Activated naive CD4-positive, alpha-beta T cell treated with anti-CD3 and anti-CD28 coated beads, Interleukin-2, amount 50 U/mL, for 24 hours (primary cell): ENCODE data around the gene AVEN.

ENCODE experiments used
- H3K27ac Mint-ChIP-seq: one replicate; pipeline ENCODE4 v1.8.0; 2021; ENCODE audit warnings: mild to moderate bottlenecking, mixed read lengths
- H3K27me3 Mint-ChIP-seq: one replicate; pipeline ENCODE4 v1.8.0; 2021; ENCODE audit warnings: mixed read lengths
- H3K36me3 Mint-ChIP-seq: one replicate; pipeline ENCODE4 v1.8.0; 2021; ENCODE audit warnings: mixed read lengths
- H3K4me1 Mint-ChIP-seq: one replicate; pipeline ENCODE4 v1.8.0; 2021; ENCODE audit warnings: mixed read lengths
- H3K4me3 Mint-ChIP-seq: one replicate; pipeline ENCODE4 v1.8.0; 2021; ENCODE audit warnings: mild to moderate bottlenecking, mixed read lengths
- H3K9me3 Mint-ChIP-seq: one replicate; pipeline ENCODE4 v1.8.0; 2021; ENCODE audit warnings: mixed read lengths

AVEN gene

DNA sequence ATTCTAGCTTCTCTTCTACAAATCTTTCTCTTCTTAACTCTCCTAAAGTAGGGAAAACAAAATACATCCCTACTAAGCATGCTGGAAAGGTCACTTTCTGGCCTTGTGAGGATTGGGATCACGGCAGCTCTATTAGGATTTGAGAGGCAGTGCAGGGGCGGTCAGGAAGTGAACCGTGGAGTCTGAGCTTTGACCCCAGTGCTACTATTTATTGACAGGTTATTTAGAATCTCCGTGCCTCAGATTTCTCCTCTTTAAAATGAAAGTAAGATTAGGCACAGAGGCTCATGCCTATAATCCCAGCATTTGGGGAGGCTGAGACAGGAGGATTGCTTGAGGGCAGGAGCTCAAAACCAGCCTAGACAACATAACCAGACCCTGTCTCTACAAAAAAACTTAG lies 112.7 kb downstream of the AVEN start:
- Mint-ChIP-seq H3K27ac (no peak overlapping the region), H3K9me3 (no peaks in the 10 kb centered on the region), H3K36me3 (peaks cover 6% of the 10 kb centered on the region), H3K4me1 (no peaks in the 10 kb centered on the region), H3K4me3 (no peak overlapping the region), H3K27me3 (no peaks in the 10 kb centered on the region)

DNA sequence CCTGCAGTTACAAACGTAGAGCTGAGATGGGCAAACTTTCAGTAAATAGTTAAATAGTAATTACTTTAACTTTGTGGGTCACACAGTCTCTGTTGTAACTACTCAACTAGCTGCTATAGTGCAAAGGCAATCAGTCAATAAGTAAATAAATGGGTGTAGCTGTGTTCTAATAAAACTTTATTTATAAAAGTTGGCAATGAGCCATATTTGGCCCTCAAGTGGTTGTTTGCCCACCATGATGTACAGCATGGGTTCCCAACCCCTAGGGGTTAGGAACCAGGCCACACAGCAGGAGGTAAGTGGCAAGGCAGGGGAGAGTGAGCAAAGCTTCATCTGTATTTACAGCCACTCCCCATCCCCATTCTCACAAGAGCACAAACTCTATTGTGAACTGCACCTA lies 115.6 kb downstream of the AVEN start:
- Mint-ChIP-seq H3K36me3 (peaks cover 5% of the 10 kb centered on the region), H3K27ac (no peak overlapping the region), H3K27me3 (no peaks in the 10 kb centered on the region), H3K9me3 (no peaks in the 10 kb centered on the region), H3K4me1 (no peaks in the 10 kb centered on the region), H3K4me3 (no peak overlapping the region)

DNA sequence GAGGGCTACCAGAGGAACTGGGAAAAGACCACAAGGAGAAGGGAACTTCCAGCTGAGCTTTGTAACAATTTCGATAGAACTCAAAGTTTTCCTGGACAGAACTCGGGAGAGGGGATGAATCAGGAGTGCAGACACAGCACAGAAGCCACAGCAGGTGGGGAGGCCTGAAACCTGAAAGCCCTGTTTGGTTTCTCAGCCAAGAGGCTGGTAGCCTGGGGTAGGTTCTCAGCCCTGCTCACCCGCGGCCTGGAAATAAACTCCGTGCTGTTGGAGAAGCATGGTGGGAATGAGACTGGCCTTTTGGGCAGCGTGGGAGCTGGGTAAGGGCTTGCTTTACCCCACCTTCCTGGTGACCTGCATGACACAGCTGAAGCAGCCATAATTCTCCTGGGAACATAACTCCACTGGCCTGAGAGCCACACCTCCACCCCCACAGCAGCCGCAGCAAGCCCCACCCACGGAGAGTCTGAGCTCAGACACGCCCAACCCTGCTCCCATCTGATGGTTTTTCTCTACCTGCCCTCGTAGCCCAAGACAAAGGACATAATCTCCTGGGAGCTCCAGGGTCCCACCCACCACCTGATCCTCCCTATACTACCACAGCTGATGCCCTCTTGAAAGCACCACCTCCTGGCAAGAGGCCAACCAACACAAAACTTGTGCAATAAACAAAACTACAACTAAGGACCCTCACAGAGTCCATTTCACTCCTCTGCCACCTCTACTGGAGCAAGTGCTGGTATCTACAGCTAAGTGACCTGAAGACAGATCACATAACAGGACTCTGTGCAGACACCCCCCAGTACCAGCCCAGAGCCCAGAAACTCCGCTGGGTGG lies 123.2 kb downstream of the AVEN start:
- H3K4me1 Mint-ChIP-seq, result no peaks in the 10 kb centered on the region
- peaks cover 3% of the 10 kb centered on the region for H3K36me3 Mint-ChIP-seq
- no peak overlapping the region for H3K4me3 Mint-ChIP-seq
- no peak overlapping the region for H3K27ac Mint-ChIP-seq
- no peaks in the 10 kb centered on the region for H3K27me3 Mint-ChIP-seq
- H3K9me3 Mint-ChIP-seq, result no peaks in the 10 kb centered on the region

DNA sequence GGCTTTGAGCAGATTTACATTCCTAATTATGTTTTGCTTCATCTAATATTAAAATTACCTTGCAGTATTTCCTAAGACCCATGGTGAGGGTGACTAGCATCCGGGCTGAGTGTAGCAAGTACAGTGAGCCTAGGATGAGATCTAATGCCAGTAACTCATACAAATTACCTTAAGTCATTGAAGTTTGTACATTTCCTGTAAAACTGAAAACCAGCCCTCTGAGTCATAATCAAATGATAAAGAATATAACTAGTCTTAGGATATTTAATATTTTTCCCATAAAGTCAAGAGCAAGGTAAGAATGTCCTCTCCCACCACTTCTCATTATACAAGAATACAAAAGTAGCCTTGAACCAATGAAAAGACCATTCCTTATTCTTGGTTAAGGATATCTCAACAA lies 125.5 kb downstream of the AVEN start:
- Mint-ChIP-seq H3K4me1 (no peaks in the 10 kb centered on the region), H3K9me3 (no peaks in the 10 kb centered on the region), H3K27ac (no peak overlapping the region), H3K36me3 (peaks cover 4% of the 10 kb centered on the region), H3K27me3 (no peaks in the 10 kb centered on the region), H3K4me3 (no peak overlapping the region)

DNA sequence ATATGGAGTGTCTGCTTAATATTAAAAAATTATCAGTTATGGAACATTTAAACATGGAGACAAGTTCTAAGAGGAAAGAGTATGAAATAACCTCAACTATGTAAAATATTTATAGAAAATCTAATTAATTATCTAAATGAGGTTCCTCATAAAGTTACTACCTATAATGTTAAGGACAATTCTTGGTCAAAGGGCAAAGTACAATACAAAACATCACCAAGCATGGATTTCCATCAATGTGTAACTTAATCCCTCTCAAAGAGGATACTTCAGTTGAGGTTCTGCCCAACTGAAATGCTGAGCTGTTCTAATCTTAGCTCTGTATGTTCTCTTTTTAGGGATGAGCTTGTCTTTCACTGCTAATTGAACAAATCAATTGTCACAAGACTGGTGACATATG lies 126.7 kb downstream of the AVEN start:
- Mint-ChIP-seq H3K4me3 (no peak overlapping the region), H3K36me3 (peaks cover 4% of the 10 kb centered on the region), H3K27me3 (no peaks in the 10 kb centered on the region), H3K27ac (no peak overlapping the region), H3K4me1 (no peaks in the 10 kb centered on the region), H3K9me3 (no peaks in the 10 kb centered on the region)

DNA sequence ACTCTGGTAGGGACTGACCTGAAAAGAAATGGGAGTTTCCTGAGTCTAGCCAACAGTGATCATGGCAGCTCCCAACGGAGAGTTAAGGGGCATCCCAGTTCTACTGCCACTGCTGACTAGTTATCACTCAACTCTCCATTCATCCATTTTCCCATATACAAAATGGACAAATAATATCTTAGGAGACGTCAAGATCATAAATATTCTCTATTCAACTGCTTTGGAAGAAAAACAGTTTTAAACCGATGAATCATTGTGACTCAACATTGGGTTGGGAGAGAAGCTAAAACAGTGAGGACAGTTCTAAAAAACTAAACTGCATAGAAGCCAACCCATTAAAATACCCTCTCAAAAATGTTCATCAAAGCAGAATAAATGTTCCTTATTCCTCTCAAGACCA lies 128.3 kb downstream of the AVEN start:
- no peaks in the 10 kb centered on the region for H3K4me1 Mint-ChIP-seq
- H3K9me3 Mint-ChIP-seq, result no peaks in the 10 kb centered on the region
- no peak overlapping the region for H3K4me3 Mint-ChIP-seq
- H3K36me3 Mint-ChIP-seq, result peaks cover 6% of the 10 kb centered on the region
- H3K27ac Mint-ChIP-seq, result no peak overlapping the region
- H3K27me3 Mint-ChIP-seq, result no peaks in the 10 kb centered on the region

DNA sequence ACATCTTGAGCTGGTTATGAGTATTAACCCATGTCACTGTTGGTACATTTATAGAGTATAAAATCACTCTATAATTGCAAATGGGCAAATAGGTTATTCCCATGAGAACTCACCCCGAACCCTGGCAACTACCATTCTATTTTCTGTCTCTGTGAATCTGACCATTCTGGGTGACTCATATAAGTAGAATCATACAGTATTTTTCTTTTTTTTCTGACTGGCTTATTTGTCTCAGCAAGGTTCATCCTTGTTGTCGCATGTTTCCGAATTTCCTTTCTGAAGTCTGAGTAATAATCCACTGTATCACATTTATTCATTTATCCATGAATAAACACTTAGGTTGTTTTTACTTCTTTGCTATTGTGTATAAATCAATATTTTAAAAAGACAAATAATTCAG lies 130.6 kb downstream of the AVEN start:
- no peaks in the 10 kb centered on the region for H3K9me3 Mint-ChIP-seq
- H3K4me3 Mint-ChIP-seq, result no peak overlapping the region
- H3K27me3 Mint-ChIP-seq, result no peaks in the 10 kb centered on the region
- H3K27ac Mint-ChIP-seq, result no peak overlapping the region
- H3K4me1 Mint-ChIP-seq, result no peaks in the 10 kb centered on the region
- peaks cover 4% of the 10 kb centered on the region for H3K36me3 Mint-ChIP-seq

DNA sequence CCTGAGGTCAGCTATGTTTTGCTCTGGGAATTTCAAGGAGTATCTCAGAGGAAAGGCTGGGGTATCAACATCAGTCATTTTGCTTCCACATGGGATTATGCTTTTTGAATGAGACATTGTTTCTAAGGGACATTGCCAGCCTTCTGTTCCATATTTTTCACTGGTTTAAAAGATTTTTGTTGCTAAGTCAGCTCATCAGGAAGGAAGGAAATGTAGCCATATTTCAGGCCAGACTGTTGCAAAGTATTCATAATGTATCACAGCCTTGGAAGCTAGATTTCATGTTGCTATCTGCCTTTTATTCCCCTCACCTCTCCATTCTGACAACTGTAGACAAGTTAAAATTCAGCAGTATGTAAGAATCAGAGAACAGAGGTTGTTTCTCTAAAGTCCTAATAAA lies 131.7 kb downstream of the AVEN start:
- no peaks in the 10 kb centered on the region for H3K27me3 Mint-ChIP-seq
- H3K4me3 Mint-ChIP-seq, result no peak overlapping the region
- H3K36me3 Mint-ChIP-seq, result peaks cover 5% of the 10 kb centered on the region
- H3K4me1 Mint-ChIP-seq, result no peaks in the 10 kb centered on the region
- no peak overlapping the region for H3K27ac Mint-ChIP-seq
- H3K9me3 Mint-ChIP-seq, result no peaks in the 10 kb centered on the region

DNA sequence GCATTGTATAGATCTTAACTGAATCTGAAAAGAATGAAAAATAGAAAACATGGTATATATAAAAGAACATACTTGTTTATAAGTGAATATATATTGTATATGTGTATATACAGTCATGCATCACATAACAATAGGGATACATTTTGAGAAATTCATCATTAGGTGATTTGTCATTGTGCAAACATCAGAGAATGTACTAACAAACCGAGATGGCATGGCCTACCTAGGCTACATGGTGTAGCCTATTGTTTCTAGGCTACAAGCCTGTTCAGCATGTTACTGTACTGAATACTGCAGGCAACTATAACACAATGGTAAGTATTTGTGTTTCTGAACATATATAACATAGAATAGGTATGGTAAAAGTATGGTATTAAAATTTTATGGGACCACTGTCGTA lies 135.3 kb downstream of the AVEN start:
- Mint-ChIP-seq H3K4me1 (no peaks in the 10 kb centered on the region), H3K36me3 (peaks cover 7% of the 10 kb centered on the region), H3K4me3 (no peak overlapping the region), H3K27me3 (no peaks in the 10 kb centered on the region), H3K27ac (no peak overlapping the region), H3K9me3 (no peaks in the 10 kb centered on the region)

DNA sequence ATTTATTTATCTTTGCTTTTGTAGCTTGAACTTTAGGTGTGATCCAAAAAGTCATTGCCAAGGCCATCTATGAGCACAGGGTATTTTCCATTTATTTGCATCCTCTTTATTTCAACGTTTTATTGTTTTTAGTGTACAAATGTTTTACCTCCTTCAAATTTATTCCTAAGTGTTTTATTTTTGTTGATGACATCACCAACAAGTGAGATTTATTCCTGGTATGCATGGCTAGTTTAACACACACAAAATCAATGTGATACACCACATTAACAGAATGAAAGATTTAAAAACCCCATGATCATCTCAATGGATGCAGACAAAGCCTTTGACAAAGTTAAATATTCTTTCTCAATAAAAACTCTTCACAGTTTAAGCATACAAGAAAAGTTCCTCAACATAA lies 137.0 kb downstream of the AVEN start:
- Mint-ChIP-seq H3K9me3 (no peaks in the 10 kb centered on the region), H3K4me1 (no peaks in the 10 kb centered on the region), H3K27me3 (no peaks in the 10 kb centered on the region), H3K4me3 (no peak overlapping the region), H3K36me3 (peaks cover 9% of the 10 kb centered on the region), H3K27ac (no peak overlapping the region)

DNA sequence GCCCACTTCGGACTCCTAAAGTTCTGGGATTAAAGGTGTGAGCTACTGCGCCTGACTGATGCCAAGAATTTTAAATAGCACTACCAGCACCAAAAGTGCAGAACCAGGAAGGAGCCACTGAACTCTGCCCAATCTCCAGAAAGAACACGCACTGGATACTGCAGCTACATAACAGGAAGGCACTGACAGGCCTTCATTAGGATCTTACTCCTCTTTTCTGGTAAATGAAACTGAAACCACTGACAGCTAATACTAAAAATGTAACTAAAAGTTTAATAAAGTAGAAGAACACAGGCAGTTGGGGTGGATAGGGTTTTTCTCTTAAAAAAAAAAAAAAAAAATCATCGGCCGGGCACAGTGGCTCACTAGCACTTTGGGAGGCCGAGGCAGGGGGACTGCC lies 144.8 kb downstream of the AVEN start:
- Mint-ChIP-seq H3K27ac (no peak overlapping the region), H3K4me1 (no peaks in the 10 kb centered on the region), H3K4me3 (no peak overlapping the region), H3K27me3 (no peaks in the 10 kb centered on the region), H3K36me3 (peaks cover 4% of the 10 kb centered on the region), H3K9me3 (no peaks in the 10 kb centered on the region)

DNA sequence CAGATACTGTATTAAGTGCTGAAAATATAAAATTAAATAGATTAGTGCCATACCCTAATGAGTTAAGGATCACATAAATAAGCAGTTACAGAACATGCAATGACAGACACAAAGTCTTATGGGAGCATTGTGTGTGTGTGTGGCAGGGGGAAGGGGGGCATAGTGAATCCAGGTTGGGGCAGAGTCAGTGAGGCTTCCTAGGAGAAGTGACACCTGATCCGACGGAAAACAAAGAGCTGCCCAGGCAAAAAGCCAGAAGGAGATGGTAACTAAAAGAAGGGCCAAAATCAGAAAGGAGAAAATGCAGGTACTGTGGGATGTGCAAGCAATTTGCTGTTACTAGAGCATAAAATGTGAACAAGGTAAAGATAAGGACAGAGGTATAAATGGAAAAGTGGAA lies 150.8 kb downstream of the AVEN start:
- H3K4me1 Mint-ChIP-seq, result no peaks in the 10 kb centered on the region
- H3K27ac Mint-ChIP-seq, result no peak overlapping the region
- peaks cover 5% of the 10 kb centered on the region for H3K36me3 Mint-ChIP-seq
- no peak overlapping the region for H3K4me3 Mint-ChIP-seq
- H3K9me3 Mint-ChIP-seq, result peaks cover 7% of the 10 kb centered on the region
- no peaks in the 10 kb centered on the region for H3K27me3 Mint-ChIP-seq

DNA sequence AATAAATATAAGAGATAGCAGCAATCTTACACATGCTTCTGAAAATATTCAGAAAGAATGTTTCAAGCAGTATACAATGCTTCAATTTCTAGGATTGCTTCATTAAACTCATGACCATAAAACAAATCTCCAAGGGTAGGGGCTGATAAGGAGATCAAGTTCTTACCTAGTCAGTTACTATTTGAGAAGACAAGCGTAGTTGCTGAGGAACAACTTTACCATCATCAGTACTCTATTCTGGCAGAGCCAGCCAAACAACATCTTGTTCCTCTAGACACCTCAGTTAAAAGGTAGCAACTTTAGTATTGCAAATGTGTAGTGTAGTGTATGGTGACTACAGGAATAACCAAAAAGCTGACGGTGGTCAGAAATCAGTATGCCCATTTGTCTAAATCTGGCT lies 156.1 kb downstream of the AVEN start:
- H3K36me3 Mint-ChIP-seq, result peaks cover 8% of the 10 kb centered on the region
- no peak overlapping the region for H3K27ac Mint-ChIP-seq
- no peaks in the 10 kb centered on the region for H3K27me3 Mint-ChIP-seq
- H3K9me3 Mint-ChIP-seq, result peaks cover 7% of the 10 kb centered on the region
- H3K4me1 Mint-ChIP-seq, result no peaks in the 10 kb centered on the region
- H3K4me3 Mint-ChIP-seq, result no peak overlapping the region

DNA sequence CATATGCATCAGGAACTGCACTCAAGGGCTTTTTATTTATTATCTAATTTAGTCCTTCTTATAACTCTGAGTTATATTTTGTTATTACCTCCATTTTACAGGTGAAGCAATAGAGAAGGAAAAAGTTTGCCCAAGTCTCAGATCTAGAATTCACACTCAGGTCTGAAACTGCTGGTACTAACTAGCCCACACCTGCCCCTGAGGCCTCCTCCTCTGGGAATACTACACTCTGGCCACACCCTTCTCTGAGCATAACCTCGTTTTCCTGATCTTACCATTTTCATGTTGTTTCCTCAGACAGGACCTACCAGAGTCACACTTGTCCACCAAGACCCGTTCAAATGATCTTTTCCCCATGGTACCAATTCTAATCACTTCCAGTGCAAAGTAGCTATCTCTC lies 164.8 kb downstream of the AVEN start:
- Mint-ChIP-seq H3K4me1 (no peaks in the 10 kb centered on the region), H3K4me3 (no peak overlapping the region), H3K36me3 (peaks cover 6% of the 10 kb centered on the region), H3K27ac (no peak overlapping the region), H3K27me3 (no peaks in the 10 kb centered on the region), H3K9me3 (no peaks in the 10 kb centered on the region)

DNA sequence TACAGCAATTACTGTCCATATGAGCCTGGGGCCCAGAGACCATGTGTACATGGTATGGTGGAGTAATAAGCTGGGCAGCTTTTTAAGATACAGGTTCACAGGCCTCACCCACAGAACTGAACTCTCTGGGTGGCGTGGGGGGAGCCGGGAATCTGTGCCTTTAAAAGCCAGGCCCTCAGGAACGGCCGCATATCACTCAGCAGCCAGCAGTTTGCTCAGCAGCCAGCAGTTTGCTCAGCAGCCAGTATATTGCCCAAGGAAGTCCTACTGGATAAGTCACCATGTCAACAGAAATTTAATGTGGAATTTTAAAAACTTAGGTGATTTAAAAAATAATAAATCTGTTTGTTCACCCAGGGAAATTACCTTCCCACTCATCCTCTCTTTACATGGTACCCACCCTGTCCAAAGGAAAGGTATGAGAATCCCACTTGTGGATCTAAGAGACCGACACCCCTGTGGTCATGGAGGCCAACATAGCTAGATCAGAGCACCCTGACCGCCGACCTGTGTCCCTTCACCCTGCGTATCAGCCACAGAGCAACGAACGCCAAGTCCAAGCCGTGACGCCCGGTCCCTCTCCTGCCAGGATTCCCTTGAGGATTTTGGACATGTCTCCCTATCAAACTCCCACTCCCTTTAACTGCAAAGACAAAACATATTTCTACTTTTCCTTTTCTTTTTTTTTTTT lies 166.4 kb downstream of the AVEN start:
- H3K9me3 Mint-ChIP-seq, result no peaks in the 10 kb centered on the region
- H3K27me3 Mint-ChIP-seq, result no peaks in the 10 kb centered on the region
- no peaks in the 10 kb centered on the region for H3K4me1 Mint-ChIP-seq
- no peak overlapping the region for H3K4me3 Mint-ChIP-seq
- no peak overlapping the region for H3K27ac Mint-ChIP-seq
- H3K36me3 Mint-ChIP-seq, result peaks cover 6% of the 10 kb centered on the region

DNA sequence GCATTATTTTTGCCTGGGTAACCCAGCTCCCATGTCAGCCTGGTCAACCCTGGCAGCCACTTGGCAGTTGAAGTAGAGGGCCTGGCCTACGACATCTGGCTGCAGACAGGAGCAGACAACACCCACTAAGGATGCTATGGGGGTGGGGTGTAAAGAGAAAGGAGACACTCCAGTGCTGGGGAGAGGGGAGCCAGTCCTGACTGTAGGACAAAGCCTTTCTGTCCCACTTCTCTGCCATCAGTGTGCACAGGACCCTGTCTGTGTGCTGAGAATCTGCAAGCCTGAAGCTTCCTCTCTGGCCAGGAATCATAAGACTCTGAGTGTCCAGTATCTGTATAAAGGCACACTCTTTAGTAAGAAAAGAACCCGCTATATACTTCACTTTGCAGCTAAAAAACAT lies 167.0 kb downstream of the AVEN start:
- Mint-ChIP-seq H3K9me3 (no peaks in the 10 kb centered on the region), H3K27ac (no peak overlapping the region), H3K4me1 (no peaks in the 10 kb centered on the region), H3K4me3 (no peak overlapping the region), H3K36me3 (peaks cover 11% of the 10 kb centered on the region), H3K27me3 (no peaks in the 10 kb centered on the region)
